Cerebellar nuclear complex (tissue), 1 donor: ENCODE results near the gene KCNJ14.
"Not testable (repeated sequence)": the region's sequence is repeated elsewhere in the genome, so short reads cannot be mapped to it uniquely, and the experiment has no call there.

ENCODE experiments used
- DNase-seq, 2 experiments: peaks; one replicate each; lab custom pipeline; 2025; lab: John Stamatoyannopoulos, UW

The KCNJ14 gene

DNA sequence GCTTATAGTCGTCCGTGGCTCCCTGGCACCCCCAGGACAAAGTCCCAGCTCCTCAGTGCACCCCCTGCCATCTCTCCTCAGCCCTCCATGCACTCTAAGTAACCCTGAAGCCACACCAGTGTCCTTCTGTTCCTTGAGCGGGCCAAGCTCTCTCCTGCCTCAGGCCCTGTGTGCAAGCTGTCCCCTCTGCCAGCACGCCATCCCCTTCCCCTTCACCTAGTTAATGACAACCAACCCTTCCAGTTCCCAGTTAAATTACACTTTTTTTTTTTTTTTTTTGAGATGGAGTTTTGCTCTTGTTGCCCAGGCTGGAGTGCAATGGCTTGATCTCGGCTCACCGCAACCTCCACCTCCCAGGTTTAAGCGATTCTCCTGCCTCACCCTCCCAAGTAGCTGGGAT, 33.1 kb downstream of the KCNJ14 start:
- not testable (repeated sequence) for DNase-seq

DNA sequence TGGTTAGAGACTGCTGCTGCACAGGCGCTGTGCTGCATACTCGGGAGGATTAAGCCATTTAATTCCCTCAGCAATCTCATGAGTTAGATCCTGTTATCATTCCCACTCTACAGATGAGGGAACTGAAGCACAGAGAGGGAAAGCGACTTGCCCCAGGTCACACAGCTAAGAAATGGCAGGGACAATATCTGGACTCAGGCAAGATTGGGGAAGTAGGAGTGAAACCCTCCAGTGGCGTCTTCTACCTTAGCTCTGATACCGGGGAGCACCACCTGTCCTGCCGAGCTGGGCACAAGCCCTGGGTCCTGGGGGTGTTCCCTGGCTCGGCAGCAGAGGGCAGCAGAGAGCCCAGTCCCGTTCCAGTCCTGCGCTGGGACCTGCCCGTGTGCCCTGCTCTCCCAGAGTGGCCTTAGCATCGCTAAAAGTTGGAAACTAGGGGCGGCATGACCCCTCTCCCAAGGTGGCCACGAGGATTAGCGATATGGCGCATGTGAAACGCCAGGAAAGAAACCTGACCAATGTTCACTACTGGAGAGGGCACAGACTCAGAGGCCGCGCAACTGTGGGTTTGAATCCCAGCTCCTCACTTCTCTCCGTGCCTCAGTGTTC, 34.3 kb downstream of the KCNJ14 start:
- peak in 1 of 2 experiments; percentile 9 for DNase-seq

DNA sequence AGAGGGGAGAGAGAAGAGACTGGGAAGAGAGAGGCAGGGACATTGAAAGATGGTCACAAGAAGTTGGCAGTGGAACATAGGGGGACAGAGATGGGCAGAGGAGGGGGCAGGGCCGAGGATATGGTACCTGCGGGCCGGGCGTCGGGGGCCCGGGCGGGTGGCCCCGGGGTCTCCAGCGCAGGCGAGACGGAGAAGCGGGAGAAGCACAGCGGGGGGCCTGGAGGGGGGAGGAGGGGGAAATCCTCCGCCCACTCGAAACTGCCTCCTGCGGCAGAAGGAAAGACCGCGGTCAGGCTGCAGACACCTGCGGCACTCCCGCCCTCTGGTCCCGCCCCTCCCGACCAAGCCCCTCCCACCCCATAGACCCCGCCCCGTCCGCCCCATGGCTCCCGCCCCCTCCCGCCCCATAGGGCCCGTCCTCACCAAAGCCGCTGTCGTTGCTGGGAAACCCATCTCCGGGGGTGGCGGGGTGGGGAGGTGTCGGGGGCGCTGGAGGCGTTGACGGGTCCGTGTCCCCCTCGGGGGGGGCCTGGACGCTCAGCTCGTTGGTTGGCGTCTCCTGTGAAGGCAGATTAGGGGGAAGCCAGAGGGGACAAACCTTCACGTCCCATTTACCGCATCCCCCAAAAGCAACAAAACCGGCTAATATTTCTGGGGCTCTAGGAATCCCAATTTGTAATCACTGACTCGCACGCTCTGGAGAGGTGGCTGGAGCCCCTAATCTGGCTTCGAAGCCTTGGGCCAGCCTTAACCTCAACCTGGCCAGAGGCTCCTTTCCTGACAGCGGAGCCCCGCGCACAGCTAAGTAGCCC, 35.8 kb downstream of the KCNJ14 start:
- DNase-seq, result no peak

DNA sequence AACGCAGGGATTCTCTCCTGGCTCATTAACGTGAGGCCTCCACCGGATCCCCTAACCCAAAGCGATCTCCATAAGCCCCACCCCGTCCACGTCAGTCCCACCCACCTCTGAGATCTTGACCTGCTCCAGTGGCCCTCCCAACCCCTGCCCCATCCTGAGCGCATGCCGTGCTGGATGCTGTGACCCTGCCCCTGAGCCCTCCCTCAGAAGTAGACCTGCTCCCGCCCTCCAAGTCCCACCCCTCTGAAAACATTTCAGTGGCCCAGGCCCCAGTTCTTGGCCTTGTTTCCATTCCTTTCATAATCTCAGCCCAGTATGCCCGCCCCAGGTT, 36.4 kb downstream of the KCNJ14 start:
- no peak for DNase-seq

DNA sequence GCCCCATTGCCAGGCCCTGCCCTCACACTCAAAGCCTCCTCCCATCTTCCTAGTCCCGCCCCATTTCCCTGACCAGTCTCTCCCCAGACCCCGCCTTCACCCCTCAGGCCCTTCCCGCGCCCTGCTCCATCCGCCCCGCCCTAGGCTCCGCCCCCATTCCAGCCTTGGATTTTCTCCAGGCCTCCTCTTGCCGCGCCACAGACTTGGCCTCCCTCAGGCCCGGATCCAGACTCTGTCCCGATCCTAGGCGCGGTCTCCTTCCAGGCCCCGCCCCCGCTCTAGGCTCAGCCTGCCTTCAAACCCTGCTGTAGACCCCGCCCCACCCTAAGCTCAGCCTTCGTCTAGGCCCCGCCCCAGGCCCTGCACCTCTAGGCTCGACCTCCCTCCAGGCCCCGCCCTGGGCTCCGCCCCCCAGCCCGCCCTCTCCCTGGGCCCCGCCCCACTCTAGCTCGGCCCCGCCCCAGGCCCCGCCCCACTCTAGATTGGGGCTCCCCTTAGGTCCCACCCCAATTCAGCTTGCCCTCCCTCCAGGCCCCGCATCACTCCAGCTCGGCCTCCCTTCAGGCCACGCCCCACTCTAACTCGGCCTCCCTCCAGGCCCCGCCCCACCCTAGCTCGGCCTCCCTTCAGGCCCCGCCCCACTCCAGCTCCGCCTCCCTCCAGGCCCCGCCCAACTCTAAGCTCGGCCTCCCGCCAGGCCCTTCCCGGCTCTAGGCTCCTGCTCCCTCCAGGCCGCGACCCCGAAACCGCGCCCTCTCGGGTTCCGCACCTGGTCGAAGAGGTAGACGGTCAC, 37.7 kb downstream of the KCNJ14 start:
- DNase-seq, result peak in 1 of 2 experiments; percentile 12

DNA sequence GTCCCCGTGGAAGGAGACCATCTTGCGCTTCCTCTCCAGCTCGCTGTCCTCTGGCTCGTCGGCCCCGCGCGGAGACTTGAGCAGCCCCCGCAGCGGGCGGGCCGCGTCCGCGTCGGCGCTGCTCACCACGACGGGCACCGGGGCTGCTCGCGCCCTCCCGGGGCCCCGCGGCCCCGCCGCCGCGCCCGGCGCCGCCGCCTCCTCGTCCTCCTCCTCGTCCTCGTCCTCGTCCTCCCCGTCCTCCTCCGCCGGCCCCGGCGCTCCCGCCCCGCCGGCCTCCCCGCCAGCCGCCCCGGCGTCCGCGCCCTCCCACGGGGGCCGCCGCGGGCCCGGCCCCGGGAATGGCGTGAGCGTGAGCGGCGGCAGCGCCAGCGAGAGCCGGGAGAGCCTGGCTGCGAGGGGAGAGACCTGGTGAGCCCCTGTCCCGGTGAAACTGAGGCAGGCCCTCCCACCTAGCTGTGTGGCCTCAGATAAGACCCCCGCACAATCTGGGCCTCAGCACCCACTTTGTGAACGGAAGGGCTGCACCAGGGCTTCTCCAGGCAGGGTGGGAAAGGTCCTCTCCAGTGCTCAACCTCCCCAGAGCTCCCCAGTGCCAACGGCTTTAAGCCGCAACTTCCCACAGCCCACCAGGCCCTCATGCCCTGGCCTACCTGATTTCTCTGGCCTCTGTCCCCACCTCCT, 38.5 kb downstream of the KCNJ14 start:
- no peak for DNase-seq

DNA sequence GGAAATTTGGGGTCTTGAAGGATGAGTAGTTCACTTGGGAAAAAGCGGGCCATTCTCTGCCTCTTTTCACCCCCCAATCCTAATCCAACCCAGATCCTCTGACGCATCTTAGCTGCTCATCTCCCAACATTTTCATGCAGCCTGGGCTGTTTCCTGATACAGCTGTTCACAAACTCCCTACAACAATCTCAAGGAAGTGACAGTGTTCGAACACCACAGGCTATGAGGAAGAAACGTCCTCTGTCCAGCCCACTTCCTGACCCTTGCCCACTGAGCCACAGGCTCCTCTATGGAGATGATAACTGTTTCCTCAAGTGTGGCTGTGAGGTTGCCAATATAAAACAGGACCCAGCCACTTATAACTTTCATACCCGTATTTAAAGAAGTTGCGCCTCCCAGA, 40.0 kb downstream of the KCNJ14 start:
- no peak for DNase-seq

DNA sequence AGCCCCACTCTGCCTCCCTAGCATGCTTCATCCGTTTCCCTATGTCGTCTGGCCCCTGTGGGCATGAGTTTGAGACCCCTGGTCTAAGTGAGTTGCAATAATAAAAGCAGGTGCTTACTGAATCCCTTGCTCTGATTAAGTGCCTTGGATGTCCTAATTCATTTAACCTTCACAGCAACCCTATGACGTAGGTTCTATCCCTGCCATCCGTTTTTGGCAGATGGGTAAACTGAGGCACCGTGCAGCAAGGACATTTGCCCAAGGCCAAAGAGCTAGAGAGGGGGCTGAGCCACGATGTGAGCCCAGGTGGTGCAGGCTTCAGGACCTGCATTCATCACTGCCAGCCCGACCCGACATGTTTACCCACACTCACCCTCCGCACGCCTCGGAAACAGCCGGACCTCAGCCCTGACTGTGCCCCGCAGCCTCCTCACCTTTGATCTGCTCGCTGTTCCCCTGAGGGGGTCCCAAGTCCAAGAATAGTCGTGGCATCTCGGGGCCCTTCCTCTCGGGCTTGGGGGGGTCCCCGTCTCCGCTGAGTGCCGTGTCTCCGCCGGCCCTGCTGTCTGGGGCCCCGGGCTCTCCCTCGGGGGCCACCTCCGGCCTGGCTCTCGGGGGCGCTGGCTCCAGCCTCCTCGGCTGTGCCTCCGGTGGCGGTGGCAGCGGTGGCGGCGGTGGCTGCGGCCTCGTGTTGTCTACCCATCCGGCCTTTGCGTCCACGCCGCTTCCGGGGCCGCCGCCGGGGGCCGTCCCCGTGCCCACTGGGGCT, 41.8 kb downstream of the KCNJ14 start:
- DNase-seq, result no peak

DNA sequence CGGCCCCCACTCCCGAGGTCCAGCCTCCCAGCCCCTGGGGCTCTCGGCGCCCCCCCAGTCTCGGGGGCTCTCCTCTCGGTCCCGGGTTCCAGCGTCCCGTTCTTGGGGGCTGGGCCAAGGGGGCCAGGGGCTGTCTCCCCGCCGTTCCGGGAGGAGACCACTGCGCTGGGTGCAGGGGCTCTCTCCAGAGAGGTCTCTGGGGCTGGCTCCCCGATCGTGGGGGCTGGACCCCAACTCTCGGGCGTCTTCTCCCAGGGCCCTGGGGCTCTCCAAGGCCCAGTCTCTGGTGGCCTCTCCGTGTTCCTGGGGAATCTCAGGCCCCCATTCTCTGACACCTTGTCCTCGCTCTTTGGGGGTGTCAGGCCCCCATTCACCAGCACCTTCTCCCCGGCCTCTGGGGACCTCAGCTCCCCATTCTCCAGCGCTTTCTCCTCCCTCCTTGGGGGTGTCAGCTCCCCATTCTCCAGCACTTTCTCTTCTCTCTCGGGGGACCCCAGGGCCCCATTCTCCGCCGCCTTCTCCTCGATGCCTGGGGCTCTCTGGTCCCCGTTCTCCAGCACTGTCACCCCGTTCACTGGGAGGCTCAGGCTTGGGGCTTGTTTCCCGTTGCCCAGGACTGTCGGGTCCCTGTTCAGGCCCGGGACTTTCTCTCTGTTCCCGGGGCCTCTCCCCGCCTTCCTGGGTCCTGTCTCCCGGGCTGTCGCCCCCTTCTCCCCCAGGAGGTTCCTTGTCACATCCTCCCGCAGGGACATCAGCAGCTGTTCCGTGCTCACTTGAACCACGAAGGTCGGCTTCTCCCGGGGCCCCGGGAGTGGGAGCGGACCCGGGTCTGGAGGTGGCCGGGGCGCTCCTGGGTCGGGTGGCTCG, 42.6 kb downstream of the KCNJ14 start:
- no peak for DNase-seq

DNA sequence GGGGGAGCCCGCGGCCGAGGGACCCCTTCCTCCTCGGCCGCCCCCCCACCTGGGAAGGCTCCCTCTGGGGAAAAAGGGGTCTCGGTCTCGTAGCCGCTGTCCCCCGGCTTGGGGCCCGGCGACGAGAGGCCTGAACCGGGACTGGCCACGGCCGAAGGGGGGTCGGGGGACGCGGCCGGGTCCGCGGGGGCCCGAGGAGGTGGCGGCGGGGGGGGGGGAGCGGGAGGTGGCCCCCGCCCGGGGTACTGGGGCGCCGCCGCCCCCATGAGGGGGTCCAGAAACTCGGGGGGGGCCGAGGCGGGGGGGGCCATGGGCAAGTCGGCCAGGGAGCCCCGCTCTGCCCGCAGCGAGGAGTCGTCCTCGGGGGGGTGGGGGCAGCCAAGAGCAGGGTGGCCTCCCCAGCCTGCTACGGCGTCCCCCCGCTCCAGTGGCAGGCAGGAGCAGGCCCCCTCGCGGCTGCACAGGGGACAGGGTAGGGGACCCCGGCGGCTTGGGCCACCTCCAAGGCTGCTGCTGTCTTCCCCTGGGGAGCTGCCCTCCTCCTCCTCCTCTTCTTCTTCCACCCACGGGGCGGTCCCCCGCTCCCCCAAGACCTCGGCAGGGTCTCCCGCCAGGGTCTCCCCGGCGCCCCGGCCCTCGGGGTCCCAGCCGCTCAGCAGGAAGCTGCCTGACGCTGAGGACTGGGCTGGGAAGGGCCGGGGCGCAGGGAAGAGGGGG, 43.4 kb downstream of the KCNJ14 start:
- no peak for DNase-seq

DNA sequence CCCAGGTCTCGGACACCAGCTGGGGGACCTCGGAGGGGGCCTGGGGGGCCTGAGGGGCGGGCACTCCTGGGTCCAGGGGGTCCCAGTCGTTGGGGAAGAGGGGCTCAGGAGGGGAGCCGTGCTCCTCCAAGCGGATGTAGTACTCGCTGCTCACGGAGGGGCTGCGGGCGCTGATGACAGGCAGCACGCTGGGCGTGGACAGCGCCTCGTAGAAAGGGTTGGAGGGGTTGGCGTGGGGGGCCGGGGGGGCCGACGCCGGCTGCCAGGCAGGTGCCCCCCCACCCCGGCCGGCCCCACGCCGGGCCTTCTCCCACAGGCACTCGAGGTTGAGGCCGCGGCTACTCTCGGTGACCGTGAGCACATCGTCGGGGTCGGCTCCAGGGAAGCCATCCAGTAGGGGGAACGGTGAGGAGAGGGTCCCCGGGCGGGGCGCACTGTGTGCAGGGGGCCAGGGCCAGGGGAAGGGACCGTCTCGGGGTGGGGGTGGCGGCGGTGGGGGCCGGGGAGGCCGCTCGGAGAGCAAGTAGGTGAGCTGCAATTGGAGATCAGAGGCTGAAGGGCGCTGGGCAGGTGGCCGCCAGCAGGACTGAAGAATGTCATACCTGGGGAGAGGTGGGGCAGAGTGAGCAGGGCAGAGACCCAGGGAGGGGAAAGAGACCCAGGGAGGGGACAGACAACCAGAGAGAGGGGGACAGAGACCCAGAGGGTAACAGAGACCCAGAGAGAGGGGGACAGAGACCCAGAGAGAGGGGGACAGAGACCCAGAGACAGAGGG, 44.1 kb downstream of the KCNJ14 start:
- no peak for DNase-seq

DNA sequence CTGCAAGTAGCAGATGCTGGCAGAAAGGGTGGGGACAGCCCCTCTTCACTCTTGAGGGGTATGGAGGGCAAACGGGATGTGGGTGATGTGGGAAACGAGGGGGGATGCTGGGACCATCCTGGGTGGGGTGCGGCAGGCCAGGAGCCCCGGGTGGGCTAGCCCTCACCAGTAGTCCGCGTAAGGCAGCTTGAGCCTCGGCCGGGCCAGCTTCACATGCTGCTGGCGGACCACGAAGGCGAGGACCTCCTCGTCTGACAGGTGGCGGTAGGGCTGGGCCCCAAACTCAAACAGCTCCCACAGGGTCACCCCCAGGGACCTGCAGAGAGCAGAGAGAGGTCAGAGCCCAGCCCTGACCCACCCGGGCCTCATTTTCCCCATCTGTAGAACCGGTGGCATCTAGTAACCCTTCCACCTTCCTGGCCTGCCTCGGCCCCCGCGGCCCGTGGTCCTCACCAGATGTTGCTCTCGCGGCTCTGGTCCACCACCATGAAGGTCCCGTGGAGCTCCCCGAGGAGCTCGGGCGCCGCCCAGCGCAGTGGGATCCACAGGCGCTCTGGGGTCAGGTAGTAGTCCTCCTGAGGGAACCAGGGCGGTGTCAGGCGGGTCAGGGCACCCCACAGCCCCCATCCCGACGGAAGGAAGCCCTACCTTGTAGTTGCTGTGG, 45.6 kb downstream of the KCNJ14 start:
- DNase-seq, result no peak

DNA sequence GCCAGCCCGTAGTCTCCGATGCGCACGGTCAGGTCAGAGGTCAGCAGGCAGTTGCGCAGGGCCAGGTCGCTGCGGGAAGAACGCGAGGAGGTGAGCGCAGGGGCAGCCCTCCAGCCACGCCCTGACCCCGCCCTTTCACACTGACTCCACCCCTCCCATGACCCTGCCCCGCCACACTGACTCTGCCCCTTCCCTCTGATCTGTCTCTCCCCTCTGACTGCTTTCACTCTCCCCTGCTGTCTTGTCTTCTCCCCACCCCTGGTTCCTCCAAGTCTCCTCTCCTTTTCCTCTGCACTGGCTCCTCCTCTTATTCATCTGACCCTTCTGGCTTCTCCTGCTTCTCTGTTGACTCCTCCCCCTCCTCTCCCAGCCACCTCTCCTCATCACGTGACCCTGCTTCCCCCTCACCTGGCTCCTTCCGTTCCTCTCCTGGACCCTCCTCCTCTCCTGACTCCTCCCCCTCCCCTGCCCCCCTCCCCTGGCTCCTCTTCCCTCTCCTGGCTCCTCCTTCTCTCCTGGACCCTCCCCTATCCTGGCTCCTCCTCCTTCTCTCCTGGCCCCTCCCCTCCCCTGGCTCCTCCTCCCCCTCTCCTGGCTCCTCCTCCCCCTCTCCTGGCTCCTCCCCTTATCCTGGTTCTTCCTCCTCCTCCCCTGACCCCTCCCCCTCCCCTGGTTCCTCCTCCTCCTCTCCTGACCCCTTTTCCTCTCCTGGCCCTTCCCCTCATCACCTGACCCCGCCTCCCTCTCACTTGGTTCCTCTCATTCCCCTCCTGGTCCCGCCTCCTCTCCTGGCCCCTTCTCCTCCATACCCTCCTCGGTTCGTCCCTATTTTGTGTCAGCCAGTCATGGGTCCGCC, 46.3 kb downstream of the KCNJ14 start:
- no peak for DNase-seq

DNA sequence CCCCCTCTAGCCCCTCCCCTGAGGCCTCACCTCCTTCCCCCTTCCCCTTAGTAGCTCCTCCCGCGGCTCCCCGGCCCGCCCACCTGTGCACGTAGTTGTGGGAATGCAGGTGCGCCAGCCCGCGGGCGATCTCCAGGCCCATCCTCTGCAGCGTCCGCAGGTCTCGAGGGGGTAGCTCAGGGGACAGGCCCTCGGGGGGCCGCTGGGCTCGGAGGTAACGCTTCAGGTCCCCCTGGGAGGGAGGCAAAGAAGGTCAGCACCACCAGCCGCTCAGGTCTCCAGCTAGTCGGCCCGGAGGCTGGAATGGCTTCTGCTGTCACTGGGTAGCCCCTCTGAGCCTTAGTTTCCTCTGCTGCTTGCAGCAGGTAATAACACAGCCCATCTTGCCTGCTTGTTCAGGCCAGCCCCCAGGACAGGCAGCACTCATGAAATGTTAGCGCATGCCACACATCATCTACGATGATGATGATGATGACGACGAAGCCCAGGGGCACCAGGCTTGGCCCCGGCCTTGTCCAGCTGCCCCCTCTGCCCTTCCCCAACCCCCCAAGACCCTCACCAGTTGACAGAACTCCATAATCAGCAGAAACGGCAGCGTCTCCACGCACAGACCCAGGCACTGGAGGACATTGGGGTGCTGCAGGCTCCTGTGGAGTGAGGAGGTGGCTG, 47.1 kb downstream of the KCNJ14 start:
- DNase-seq, result no peak

DNA sequence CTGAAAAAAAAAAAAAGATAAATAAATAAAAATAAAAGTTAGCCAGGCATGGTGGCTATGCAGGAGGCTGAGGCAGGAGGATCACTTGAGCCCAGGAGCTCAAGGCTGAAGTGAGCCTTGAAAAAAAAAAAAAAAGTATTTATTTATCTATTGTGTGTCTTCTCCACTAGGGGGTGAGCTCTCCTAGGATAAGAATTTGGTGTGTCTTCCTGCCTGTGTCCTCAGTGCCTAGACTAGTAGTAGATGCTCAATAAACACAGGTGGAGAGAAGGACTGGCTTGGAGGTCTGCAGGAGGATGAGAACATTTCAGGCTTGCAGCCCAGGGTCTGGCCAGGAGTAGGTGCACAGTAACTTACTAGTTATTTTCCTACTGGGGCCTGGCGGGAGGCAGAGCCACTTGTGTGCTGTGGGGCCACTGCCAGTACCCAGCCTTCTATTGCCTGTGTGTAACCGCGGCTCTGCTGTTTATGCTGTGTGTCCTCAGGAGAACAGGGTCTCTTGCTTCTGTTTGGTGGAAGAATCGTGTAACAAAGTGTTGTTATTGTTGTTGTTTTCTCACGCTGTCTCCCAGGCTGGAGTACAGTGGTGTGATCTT, 50.9 kb downstream of the KCNJ14 start:
- no peak for DNase-seq

DNA sequence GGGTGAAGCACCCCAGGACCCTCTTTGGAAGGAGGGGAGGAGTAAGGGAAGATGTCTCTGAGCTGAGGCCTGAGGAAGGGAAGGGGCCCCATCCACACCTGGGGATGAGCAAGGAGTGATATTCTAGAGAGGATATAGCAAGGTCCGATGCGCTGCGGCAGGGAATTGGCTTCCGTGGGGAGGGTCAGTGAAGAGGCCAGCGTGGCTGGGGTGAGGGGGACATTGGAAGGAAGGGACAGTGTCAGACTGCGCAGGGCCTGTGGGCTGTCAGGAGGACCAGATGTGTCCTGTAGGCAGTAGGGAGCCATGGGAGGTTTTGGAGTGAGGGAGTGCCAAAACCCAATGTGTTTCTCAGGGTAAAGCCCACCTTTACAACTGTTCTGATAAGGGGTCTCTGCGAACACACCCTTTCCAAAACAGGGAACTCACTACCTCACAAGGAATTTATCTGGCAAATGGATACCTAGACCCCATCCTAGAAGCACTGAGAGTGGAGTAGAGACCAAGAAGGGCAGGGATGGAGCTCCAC, 52.6 kb downstream of the KCNJ14 start:
- DNase-seq, result no peak
